SU-DHL-6 (cell line): Measurements from ENCODE around the gene RLBP1.

Experiments used
- H2AFZ ChIP-seq: fragments of 200-600 bp; sonication (generic); 2 replicates; pipeline ENCODE4 v1.6.1; 2014; ENCODE audit warnings: low read depth, mild to moderate bottlenecking, moderate library complexity, mixed read lengths, antibody characterized with exemption, low read length; ENCODE audit not compliant: severe bottlenecking
- H3F3A ChIP-seq: fragments of 200-600 bp; shearing (Covaris generic); 2 replicates; pipeline ENCODE4 v1.6.0; 2016; ENCODE audit warnings: antibody characterized with exemption, mild to moderate bottlenecking; ENCODE audit not compliant: insufficient read depth
- H3K27ac ChIP-seq: fragments of 200-600 bp; sonication (generic); 2 replicates; pipeline ENCODE4 v1.5.1; 2016; ENCODE audit warnings: low read depth, mild to moderate bottlenecking, low read length, moderate library complexity, mixed read lengths
- H3K27me3 ChIP-seq: fragments of 200-600 bp; sonication (generic), shearing (Covaris generic); 2 replicates; pipeline ENCODE4 v1.6.0; 2014; ENCODE audit warnings: mild to moderate bottlenecking, low read length
- H3K36me3 ChIP-seq: fragments of 200-600 bp; sonication (generic); 2 replicates; pipeline ENCODE4 v1.6.1; 2014; ENCODE audit warnings: mild to moderate bottlenecking, low read length, mixed read lengths
- H3K4me2 ChIP-seq: fragments of 300-600, 200-600 bp; shearing (Covaris generic), sonication (generic); 2 replicates; pipeline ENCODE4 v1.6.0; 2014; ENCODE audit warnings: low read length, low read depth, mild to moderate bottlenecking; ENCODE audit not compliant: poor library complexity, severe bottlenecking
- H3K4me3 ChIP-seq: fragments of 200-600 bp; sonication (generic); 2 replicates; pipeline ENCODE4 v1.5.1; 2014; ENCODE audit warnings: antibody characterized with exemption, low read length, mild to moderate bottlenecking, mixed read lengths; ENCODE audit not compliant: insufficient read depth, poor library complexity, severe bottlenecking
- H3K79me2 ChIP-seq: fragments of 200-600 bp; sonication (generic); 2 replicates; pipeline ENCODE4 v1.6.1; 2014; ENCODE audit warnings: mild to moderate bottlenecking, low read length, moderate library complexity; ENCODE audit not compliant: insufficient read depth
- H3K9ac ChIP-seq: fragments of 200-600 bp; sonication (generic); 2 replicates; pipeline ENCODE4 v1.7.0; 2014; ENCODE audit warnings: mild to moderate bottlenecking, low read length
- H3K9me2 ChIP-seq: fragments of 200-600 bp; sonication (generic); replicated peaks from 2 replicates; pipeline ENCODE4 v1.6.1; 2014; ENCODE audit warnings: low read length; ENCODE audit not compliant: insufficient read depth
- H3K9me3 ChIP-seq: fragments of 200-600 bp; sonication (generic); 2 replicates; pipeline ENCODE4 v1.6.1; 2014; ENCODE audit warnings: low read length, mixed read lengths; ENCODE audit not compliant: insufficient read depth
- H4K20me1 ChIP-seq: fragments of 200-600 bp; sonication (generic); 2 replicates; pipeline ENCODE4 v1.6.1; 2014; ENCODE audit warnings: low read depth, mild to moderate bottlenecking, antibody characterized with exemption, low read length, moderate library complexity, mixed read lengths
- EZH2phosphoT487 ChIP-seq: fragments of 200-600 bp; sonication (generic), shearing (Covaris generic); conservative IDR thresholded peaks from 2 replicates; pipeline ENCODE4 v1.6.1; 2018; ENCODE audit warnings: mild to moderate bottlenecking, antibody characterized with exemption, low read length, moderate library complexity, mixed read lengths
- TF ChIP-seq, protein P1 (sequence below): fragments of 200-600 bp; sonication (generic); IDR thresholded peaks from one replicate; pipeline ENCODE4 v1.5.1; 2017; ENCODE audit warnings: antibody characterized with exemption, mild to moderate bottlenecking, low read length, moderate library complexity; ENCODE audit not compliant: insufficient read depth, poor library complexity, severe bottlenecking

RLBP1 gene

GRCh38 chr15:89211678-89212170 lies 9.7 kb downstream of the RLBP1 start:
- Histone ChIP-seq H3K4me2 (no peak overlapping the region), H3K9ac (no peak overlapping the region), H3K4me3 (no peak overlapping the region), H3K27ac (no peak overlapping the region), H3K9me2 (no peaks in the 10 kb centered on the region), H3F3A (no peaks in the 10 kb centered on the region), H3K9me3 (no peaks in the 10 kb centered on the region), H3K36me3 (no peaks in the 10 kb centered on the region), H4K20me1 (no peaks in the 10 kb centered on the region), H3K79me2 (no peaks in the 10 kb centered on the region), H3K27me3 (no peaks in the 10 kb centered on the region), H2AFZ (no peak overlapping the region)
- TF ChIP-seq EZH2phosphoT487: no peak
- TF ChIP-seq, protein P1, sequence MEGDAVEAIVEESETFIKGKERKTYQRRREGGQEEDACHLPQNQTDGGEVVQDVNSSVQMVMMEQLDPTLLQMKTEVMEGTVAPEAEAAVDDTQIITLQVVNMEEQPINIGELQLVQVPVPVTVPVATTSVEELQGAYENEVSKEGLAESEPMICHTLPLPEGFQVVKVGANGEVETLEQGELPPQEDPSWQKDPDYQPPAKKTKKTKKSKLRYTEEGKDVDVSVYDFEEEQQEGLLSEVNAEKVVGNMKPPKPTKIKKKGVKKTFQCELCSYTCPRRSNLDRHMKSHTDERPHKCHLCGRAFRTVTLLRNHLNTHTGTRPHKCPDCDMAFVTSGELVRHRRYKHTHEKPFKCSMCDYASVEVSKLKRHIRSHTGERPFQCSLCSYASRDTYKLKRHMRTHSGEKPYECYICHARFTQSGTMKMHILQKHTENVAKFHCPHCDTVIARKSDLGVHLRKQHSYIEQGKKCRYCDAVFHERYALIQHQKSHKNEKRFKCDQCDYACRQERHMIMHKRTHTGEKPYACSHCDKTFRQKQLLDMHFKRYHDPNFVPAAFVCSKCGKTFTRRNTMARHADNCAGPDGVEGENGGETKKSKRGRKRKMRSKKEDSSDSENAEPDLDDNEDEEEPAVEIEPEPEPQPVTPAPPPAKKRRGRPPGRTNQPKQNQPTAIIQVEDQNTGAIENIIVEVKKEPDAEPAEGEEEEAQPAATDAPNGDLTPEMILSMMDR: no peak

DNA sequence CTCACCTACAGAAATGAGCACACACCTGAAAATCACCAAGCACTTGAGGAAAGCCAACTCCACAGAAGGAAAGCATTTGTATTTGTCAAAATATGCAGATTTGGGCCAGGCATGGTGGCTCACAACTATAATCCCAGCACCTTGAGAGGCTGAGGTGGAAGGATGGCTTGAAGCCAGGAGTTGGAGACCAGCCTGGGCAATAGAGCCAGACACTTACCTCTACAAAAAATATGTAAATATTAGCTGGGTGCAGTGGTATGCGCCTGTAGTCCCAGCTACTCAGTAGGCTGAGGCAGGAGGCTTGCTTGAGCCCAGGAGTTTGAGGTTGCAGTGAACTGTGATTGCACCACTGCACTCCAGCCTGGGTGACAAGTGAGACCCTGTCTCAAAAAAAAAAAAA lies 12.3 kb downstream of the RLBP1 start:
- H3K79me2 ChIP-seq: no peaks in the 10 kb centered on the region

DNA sequence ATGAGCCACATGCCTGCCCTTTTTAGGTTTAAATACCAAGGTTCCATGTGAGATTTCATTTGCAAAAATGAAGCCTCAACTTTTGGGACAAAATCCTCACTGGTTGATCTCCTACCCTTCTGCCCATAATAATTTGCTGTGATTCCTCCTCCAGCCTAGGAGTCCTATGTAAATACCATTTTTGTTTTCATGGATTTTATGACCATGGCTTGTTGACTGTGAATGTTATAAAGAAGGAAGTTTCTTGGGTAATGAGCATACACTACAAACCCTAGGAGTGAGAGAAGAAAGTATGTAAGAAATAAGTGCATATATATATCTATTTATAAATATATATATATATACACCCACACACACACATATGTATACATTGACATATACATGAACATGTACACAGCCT lies 13.1 kb downstream of the RLBP1 start:
- Histone ChIP-seq H3K9me3 (no peaks in the 10 kb centered on the region), H3K4me3 (no peak overlapping the region), H3K4me2 (no peak overlapping the region), H3K27ac (no peak overlapping the region), H3K9ac (no peak overlapping the region), H2AFZ (no peak overlapping the region), H3K27me3 (no peaks in the 10 kb centered on the region), H3K36me3 (no peaks in the 10 kb centered on the region), H3F3A (no peaks in the 10 kb centered on the region), H3K9me2 (no peaks in the 10 kb centered on the region), H4K20me1 (no peaks in the 10 kb centered on the region), H3K79me2 (no peaks in the 10 kb centered on the region)
- TF ChIP-seq, protein P1: no peak
- no peak for TF ChIP-seq EZH2phosphoT487

More for the DNA sequence above, 12.3 kb downstream of the RLBP1 start:
- no peak for TF ChIP-seq EZH2phosphoT487
- TF ChIP-seq, protein P1: no peak
- no peak overlapping the region for H3K4me3 ChIP-seq
- no peaks in the 10 kb centered on the region for H3K9me3 ChIP-seq
- H3K27me3 ChIP-seq: no peaks in the 10 kb centered on the region
- no peaks in the 10 kb centered on the region for H3K36me3 ChIP-seq
- H3K4me2 ChIP-seq: no peak overlapping the region
- H3K9me2 ChIP-seq: no peaks in the 10 kb centered on the region
- H3K27ac ChIP-seq: no peak overlapping the region
- H3K9ac ChIP-seq: no peak overlapping the region
- no peaks in the 10 kb centered on the region for H3F3A ChIP-seq
- H2AFZ ChIP-seq: no peak overlapping the region
- H4K20me1 ChIP-seq: no peaks in the 10 kb centered on the region

GRCh38 chr15:89206908-89207331 lies 14.5 kb downstream of the RLBP1 start:
- Histone ChIP-seq H3K27ac (no peak overlapping the region), H3K79me2 (no peaks in the 10 kb centered on the region), H3K27me3 (no peaks in the 10 kb centered on the region), H3K36me3 (no peaks in the 10 kb centered on the region), H3K9me3 (no peaks in the 10 kb centered on the region), H3K9me2 (no peaks in the 10 kb centered on the region), H3F3A (no peaks in the 10 kb centered on the region), H4K20me1 (no peaks in the 10 kb centered on the region), H2AFZ (peak overlapping the region; percentile 35), H3K4me2 (peak overlapping the region; percentile 36), H3K4me3 (no peak overlapping the region), H3K9ac (no peak overlapping the region)
- TF ChIP-seq, protein P1: peak; percentile 95
- no peak for TF ChIP-seq EZH2phosphoT487
